Measurements from ENCODE around the gene PRDM4.

PRDM4 gene

DNA sequence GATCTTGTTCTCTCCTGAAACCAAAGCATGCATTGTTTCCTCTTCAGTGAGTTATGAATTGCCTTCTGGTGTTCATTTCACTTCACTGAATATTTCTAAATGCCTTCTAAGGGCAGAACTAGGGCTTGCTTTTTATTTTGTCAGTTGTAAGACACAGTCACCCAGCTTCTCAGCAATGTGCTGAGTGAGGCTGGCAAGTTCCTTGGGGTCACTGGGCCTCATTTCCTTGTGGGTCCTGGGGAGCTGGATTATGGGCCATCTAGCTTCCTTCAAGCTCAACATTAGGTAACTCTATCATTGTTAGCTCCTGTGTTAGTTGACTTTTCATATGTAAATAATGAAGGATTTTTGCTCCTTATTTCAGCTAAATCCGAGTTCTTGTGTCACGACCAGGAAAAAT lies 27.3 kb upstream of the PRDM4 start:
- no peak for TF ChIP-seq TAF1 (IDR thresholded peaks at IDR 0.05; ENCODE audit: borderline replicate concordance, low read depth, low read length)
- DNase-seq (ENCODE audit: insufficient read length) (no peak), FAIRE-seq (no peak)

GRCh38 chr12:107783406-107784376 lies 22.8 kb upstream of the PRDM4 start:
- no peak for DNase-seq (ENCODE audit: insufficient read length)
- TF ChIP-seq POLR2A (IDR thresholded peaks at IDR 0.05; ENCODE audit: low read depth, low read length) (no peak), POLR2AphosphoS5 (IDR thresholded peaks at IDR 0.05; ENCODE audit: low read depth, low read length) (no peak), TAF1 (IDR thresholded peaks at IDR 0.05; ENCODE audit: borderline replicate concordance, low read depth, low read length) (no peak)
- FAIRE-seq, result peak; percentile 89

DNA sequence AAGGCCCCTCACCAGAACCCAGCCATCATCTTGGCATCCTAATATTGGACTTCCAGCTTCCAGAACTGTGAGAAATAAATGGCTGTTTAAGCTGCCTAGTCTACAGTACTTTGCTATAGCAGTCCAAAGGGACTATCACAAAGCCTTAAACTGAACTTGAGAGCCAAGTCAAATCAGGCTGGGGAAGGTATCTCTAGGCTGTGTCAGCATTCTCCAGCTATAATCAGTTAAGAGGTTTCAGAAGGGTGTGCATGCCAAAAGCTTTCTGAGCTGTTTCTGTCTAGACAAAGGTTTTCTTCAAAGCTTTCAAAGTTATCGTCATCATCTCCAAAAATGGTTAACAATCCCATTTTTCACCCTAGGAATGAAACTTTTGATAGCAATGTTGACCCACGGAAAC lies 21.1 kb upstream of the PRDM4 start:
- DNase-seq (ENCODE audit: insufficient read length) (no peak), FAIRE-seq (no peak)
- TF ChIP-seq TAF1 (IDR thresholded peaks at IDR 0.05; ENCODE audit: borderline replicate concordance, low read depth, low read length) (no peak), POLR2AphosphoS5 (IDR thresholded peaks at IDR 0.05; ENCODE audit: low read depth, low read length) (no peak), POLR2A (IDR thresholded peaks at IDR 0.05; ENCODE audit: low read depth, low read length) (no peak)

DNA sequence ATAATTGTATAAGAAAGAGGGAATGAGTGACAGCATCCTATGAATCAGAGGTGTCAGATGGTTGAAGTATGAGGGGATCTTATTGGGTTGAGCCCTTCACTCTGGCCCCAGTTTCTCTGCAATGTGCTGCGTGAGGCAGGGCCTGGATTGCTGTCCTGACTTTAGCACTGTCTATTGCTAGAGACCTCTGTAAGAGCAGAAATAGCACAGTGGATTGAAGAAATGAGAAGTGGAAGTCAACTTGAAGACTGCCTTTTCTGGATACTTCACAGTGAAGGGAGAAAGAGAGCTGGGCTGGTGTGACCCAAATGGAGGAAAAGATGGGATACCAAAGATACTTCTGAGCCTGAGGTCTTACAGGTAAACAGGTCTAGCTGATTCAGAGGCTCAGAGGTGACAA lies 19.4 kb upstream of the PRDM4 start:
- peak; percentile 38 for FAIRE-seq
- no peak for TF ChIP-seq POLR2AphosphoS5 (IDR thresholded peaks at IDR 0.05; ENCODE audit: low read depth, low read length)
- no peak for TF ChIP-seq TAF1 (IDR thresholded peaks at IDR 0.05; ENCODE audit: borderline replicate concordance, low read depth, low read length)
- DNase-seq (ENCODE audit: insufficient read length), result no peak

- FAIRE-seq (peak; percentile 73), DNase-seq (ENCODE audit: insufficient read length) (no peak)
- TF ChIP-seq POLR2AphosphoS5 (IDR thresholded peaks at IDR 0.05; ENCODE audit: low read depth, low read length) (no peak), TAF1 (IDR thresholded peaks at IDR 0.05; ENCODE audit: borderline replicate concordance, low read depth, low read length) (no peak)
These were observed 18.3 kb upstream of the PRDM4 start for GRCh38 chr12:107779077-107779831.

- no peak for TF ChIP-seq POLR2A (IDR thresholded peaks at IDR 0.05; ENCODE audit: low read depth, low read length)
- TF ChIP-seq POLR2AphosphoS5 (IDR thresholded peaks at IDR 0.05; ENCODE audit: low read depth, low read length), result no peak
- TF ChIP-seq TAF1 (IDR thresholded peaks at IDR 0.05; ENCODE audit: borderline replicate concordance, low read depth, low read length), result no peak
- DNase-seq (ENCODE audit: insufficient read length), result no peak
- peak; percentile 36 for FAIRE-seq
These were observed 17.6 kb upstream of the PRDM4 start for GRCh38 chr12:107778383-107779025.

- DNase-seq (ENCODE audit: insufficient read length) (no peak), FAIRE-seq (no peak)
- TF ChIP-seq POLR2AphosphoS5 (IDR thresholded peaks at IDR 0.05; ENCODE audit: low read depth, low read length), result no peak
- TF ChIP-seq TAF1 (IDR thresholded peaks at IDR 0.05; ENCODE audit: borderline replicate concordance, low read depth, low read length), result no peak
- TF ChIP-seq POLR2A (IDR thresholded peaks at IDR 0.05; ENCODE audit: low read depth, low read length), result no peak
These were observed 15.2 kb upstream of the PRDM4 start for GRCh38 chr12:107776171-107776570.

DNA sequence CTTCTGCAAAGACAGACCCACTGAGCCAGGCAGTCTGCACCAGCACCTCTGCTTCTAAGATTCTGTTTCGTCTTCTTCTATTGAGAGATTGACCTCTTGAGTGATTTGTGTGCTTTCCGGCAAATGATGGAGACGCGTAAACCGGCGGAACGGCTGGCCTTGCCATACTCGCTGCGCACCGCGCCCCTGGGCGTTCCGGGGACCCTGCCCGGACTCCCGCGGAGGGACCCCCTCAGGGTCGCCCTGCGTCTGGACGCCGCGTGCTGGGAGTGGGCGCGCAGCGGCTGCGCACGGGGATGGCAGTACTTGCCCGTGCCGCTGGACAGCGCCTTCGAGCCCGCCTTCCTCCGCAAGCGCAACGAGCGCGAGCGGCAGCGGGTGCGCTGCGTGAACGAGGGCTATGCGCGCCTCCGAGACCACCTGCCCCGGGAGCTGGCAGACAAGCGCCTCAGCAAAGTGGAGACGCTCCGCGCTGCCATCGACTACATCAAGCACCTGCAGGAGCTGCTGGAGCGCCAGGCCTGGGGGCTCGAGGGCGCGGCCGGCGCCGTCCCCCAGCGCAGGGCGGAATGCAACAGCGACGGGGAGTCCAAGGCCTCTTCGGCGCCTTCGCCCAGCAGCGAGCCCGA lies 14.3 kb upstream of the PRDM4 start:
- TF ChIP-seq TAF1 (IDR thresholded peaks at IDR 0.05; ENCODE audit: borderline replicate concordance, low read depth, low read length), result no peak
- no peak for TF ChIP-seq POLR2A (IDR thresholded peaks at IDR 0.05; ENCODE audit: low read depth, low read length)
- no peak for TF ChIP-seq POLR2AphosphoS5 (IDR thresholded peaks at IDR 0.05; ENCODE audit: low read depth, low read length)
- FAIRE-seq (no peak), DNase-seq (ENCODE audit: insufficient read length) (no peak)

DNA sequence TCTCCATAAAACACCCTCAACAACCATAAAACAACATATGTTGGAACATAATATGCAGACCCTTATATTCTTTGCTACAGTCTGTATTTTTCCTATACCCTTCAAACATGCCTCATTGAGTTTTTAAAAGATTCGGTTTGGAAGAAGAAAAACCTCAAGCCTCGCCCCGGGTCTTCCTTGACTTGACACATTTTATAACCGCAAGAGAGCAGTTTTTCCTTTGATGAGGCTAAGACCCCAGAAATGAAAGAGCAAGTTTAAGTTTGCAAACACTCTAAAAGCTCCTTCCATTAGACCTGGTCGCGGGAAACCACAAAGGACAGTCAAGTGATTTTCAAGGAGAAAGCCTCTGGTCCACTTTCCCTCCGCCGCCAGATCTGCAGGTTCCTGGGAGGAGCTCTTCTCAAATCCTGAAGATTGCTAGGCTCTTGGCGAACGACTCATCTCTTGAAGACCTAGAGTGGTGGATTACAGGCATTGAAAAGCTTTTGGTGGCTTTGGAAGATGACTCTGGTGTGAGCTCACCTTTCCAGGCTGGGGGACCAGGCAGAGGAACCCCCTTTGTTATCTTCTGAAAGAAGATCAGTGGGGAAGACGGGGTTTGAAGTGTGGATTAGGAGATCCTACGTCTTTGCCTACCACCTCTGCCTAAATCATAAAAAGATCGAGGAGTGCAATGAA lies 13.6 kb upstream of the PRDM4 start, which contains the start of gene ASCL4:
ASCL4 (plus strand) TSS at position 356 of the 681 bp plus-strand sequence. CDS start 515 bp downstream, outside the sequence.
- no peak for FAIRE-seq
- no peak for DNase-seq (ENCODE audit: insufficient read length)

GRCh38 chr12:107767466-107767865 lies 6.5 kb upstream of the PRDM4 start:
- no peak for TF ChIP-seq TAF1 (IDR thresholded peaks at IDR 0.05; ENCODE audit: borderline replicate concordance, low read depth, low read length)
- TF ChIP-seq POLR2AphosphoS5 (IDR thresholded peaks at IDR 0.05; ENCODE audit: low read depth, low read length), result no peak
- TF ChIP-seq POLR2A (IDR thresholded peaks at IDR 0.05; ENCODE audit: low read depth, low read length), result no peak
- no peak for FAIRE-seq
- no peak for DNase-seq (ENCODE audit: insufficient read length)

More for the DNA sequence above, 13.6 kb upstream of the PRDM4 start, which contains the start of gene ASCL4:
- TF ChIP-seq POLR2A (IDR thresholded peaks at IDR 0.05; ENCODE audit: low read depth, low read length) (no peak), TAF1 (IDR thresholded peaks at IDR 0.05; ENCODE audit: borderline replicate concordance, low read depth, low read length) (no peak), POLR2AphosphoS5 (IDR thresholded peaks at IDR 0.05; ENCODE audit: low read depth, low read length) (no peak)
